Amniotic stem cell (primary cell): ENCODE data around the gene PLEKHA5.
A peak's percentile ranks its signal among the peaks of the same experiment; 100 is the strongest.
"Not testable (repeated sequence)": the region's sequence is repeated elsewhere in the genome, so short reads cannot be mapped to it uniquely, and the experiment has no call there.

Source experiments
- DNase-seq: peaks from one replicate; lab custom pipeline; 2025; lab: John Stamatoyannopoulos, UW

PLEKHA5 gene

GRCh38 chr12:19129486-19130223 is at the start of gene PLEKHA5:
TSS of gene PLEKHA5 (plus strand) at chr12:19129733. CDS start at chr12:19129800, 67 bp downstream.
- DNase-seq = no peak

- DNase-seq = no peak
Observed at GRCh38 chr12:19080918-19081317, 48.6 kb upstream of the PLEKHA5 start.

- DNase-seq = no peak
Observed at GRCh38 chr12:19082365-19082911, 47.1 kb upstream of the PLEKHA5 start.

- no peak for DNase-seq
Observed at GRCh38 chr12:19084547-19084946, 45.0 kb upstream of the PLEKHA5 start.

GRCh38 chr12:19085090-19085489 is 44.4 kb upstream of the PLEKHA5 start:
- no peak for DNase-seq

- DNase-seq = no peak
Observed at GRCh38 chr12:19088606-19089005, 40.9 kb upstream of the PLEKHA5 start.

- not testable (repeated sequence) for DNase-seq
Observed at GRCh38 chr12:19092482-19092881, 37.1 kb upstream of the PLEKHA5 start.

GRCh38 chr12:19093218-19093617 is 36.3 kb upstream of the PLEKHA5 start:
- DNase-seq = no peak

GRCh38 chr12:19095331-19095730 is 34.2 kb upstream of the PLEKHA5 start:
- no peak for DNase-seq

- no peak for DNase-seq
Observed at GRCh38 chr12:19095756-19096480, 33.6 kb upstream of the PLEKHA5 start.

GRCh38 chr12:19105463-19105862 is 24.1 kb upstream of the PLEKHA5 start:
- DNase-seq = no peak

- no peak for DNase-seq
Observed at GRCh38 chr12:19107750-19108149, 21.8 kb upstream of the PLEKHA5 start.

GRCh38 chr12:19110221-19110940 is 19.2 kb upstream of the PLEKHA5 start:
- DNase-seq = no peak

GRCh38 chr12:19113464-19113863 is 16.1 kb upstream of the PLEKHA5 start:
- DNase-seq = no peak

- no peak for DNase-seq
Observed at GRCh38 chr12:19115285-19115684, 14.2 kb upstream of the PLEKHA5 start.

GRCh38 chr12:19119440-19119839 is 10.1 kb upstream of the PLEKHA5 start:
- DNase-seq = no peak

GRCh38 chr12:19120795-19121194 is 8.7 kb upstream of the PLEKHA5 start:
- peak; percentile 29 for DNase-seq

- DNase-seq = no peak
Observed at GRCh38 chr12:19121449-19122018, 8.0 kb upstream of the PLEKHA5 start.

GRCh38 chr12:19125325-19125724 is 4.2 kb upstream of the PLEKHA5 start:
- no peak for DNase-seq

- no peak for DNase-seq
Observed at GRCh38 chr12:19127270-19127669, 2.3 kb upstream of the PLEKHA5 start.

- DNase-seq = no peak
Observed at GRCh38 chr12:19128485-19128884, 1.0 kb upstream of the PLEKHA5 start.

- no peak for DNase-seq
Observed at GRCh38 chr12:19129122-19129485, 429 bp upstream of the PLEKHA5 start.
